ENCODE measurements around the gene MARF1. TPM values are rescaled to one million over a fixed set of nuclear protein-coding genes. Genes with fewer than 3 reads are reported as not detected.
A peak's percentile ranks its signal among the peaks of the same experiment; 100 is the strongest.

The MARF1 gene
- total and polyA plus RNA-seq, 9 of the 15 experiments (the other 6 are each of a cell fraction or from before 2014, with no cell fraction given) = 4.7 to 33.2 (median 11.7) TPM

- TF ChIP-seq, protein P1, sequence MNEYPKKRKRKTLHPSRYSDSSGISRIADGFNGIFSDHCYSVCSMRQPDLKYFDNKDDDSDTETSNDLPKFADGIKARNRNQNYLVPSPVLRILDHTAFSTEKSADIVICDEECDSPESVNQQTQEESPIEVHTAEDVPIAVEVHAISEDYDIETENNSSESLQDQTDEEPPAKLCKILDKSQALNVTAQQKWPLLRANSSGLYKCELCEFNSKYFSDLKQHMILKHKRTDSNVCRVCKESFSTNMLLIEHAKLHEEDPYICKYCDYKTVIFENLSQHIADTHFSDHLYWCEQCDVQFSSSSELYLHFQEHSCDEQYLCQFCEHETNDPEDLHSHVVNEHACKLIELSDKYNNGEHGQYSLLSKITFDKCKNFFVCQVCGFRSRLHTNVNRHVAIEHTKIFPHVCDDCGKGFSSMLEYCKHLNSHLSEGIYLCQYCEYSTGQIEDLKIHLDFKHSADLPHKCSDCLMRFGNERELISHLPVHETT (CRISPR knock-in tag; conservative IDR thresholded peaks at IDR 0.05 in 1 of 2, IDR thresholded peaks at IDR 0.05 in 1 of 2) = no peak
- TF ChIP-seq ZNF668 (CRISPR knock-in tag; IDR thresholded peaks at IDR 0.05) = no peak
- TF ChIP-seq, protein P2, sequence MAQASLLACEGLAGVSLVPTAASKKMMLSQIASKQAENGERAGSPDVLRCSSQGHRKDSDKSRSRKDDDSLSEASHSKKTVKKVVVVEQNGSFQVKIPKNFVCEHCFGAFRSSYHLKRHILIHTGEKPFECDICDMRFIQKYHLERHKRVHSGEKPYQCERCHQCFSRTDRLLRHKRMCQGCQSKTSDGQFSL (CRISPR knock-in tag; IDR thresholded peaks at IDR 0.05) = no peak
- TF ChIP-seq, protein P2 (tag; IDR thresholded peaks at IDR 0.05) = no peak
- no peak for TF ChIP-seq ETV1 (tag; conservative IDR thresholded peaks at IDR 0.05; ENCODE audit: low read depth)
- no peak for TF ChIP-seq EGR1 (conservative IDR thresholded peaks at IDR 0.05)
- TF ChIP-seq, protein P3, sequence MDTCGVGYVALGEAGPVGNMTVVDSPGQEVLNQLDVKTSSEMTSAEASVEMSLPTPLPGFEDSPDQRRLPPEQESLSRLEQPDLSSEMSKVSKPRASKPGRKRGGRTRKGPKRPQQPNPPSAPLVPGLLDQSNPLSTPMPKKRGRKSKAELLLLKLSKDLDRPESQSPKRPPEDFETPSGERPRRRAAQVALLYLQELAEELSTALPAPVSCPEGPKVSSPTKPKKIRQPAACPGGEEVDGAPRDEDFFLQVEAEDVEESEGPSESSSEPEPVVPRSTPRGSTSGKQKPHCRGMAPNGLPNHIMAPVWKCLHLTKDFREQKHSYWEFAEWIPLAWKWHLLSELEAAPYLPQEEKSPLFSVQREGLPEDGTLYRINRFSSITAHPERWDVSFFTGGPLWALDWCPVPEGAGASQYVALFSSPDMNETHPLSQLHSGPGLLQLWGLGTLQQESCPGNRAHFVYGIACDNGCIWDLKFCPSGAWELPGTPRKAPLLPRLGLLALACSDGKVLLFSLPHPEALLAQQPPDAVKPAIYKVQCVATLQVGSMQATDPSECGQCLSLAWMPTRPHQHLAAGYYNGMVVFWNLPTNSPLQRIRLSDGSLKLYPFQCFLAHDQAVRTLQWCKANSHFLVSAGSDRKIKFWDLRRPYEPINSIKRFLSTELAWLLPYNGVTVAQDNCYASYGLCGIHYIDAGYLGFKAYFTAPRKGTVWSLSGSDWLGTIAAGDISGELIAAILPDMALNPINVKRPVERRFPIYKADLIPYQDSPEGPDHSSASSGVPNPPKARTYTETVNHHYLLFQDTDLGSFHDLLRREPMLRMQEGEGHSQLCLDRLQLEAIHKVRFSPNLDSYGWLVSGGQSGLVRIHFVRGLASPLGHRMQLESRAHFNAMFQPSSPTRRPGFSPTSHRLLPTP (IDR thresholded peaks at IDR 0.05; ENCODE audit: borderline replicate concordance, extremely low read depth, insufficient read length) = no peak
- TF ChIP-seq POLR3G (IDR thresholded peaks at IDR 0.05; ENCODE audit: extremely low read depth, insufficient read length, insufficient replicate concordance) = no peak
- no peak for TF ChIP-seq RBM39 (optimal IDR thresholded peaks at IDR 0.05; ENCODE audit: low read depth, low read length)
- TF ChIP-seq ZFP1 (CRISPR knock-in tag; IDR thresholded peaks at IDR 0.05) = no peak
- TF ChIP-seq NCOA6 (IDR thresholded peaks at IDR 0.05) = no peak
- no peak for TF ChIP-seq NFATC3 (IDR thresholded peaks at IDR 0.05)
- no peak for TF ChIP-seq TAF1 (IDR thresholded peaks at IDR 0.05; ENCODE audit: control insufficient read depth, extremely low read depth, insufficient read depth, low read length, severe bottlenecking)
- TF ChIP-seq, protein P4, sequence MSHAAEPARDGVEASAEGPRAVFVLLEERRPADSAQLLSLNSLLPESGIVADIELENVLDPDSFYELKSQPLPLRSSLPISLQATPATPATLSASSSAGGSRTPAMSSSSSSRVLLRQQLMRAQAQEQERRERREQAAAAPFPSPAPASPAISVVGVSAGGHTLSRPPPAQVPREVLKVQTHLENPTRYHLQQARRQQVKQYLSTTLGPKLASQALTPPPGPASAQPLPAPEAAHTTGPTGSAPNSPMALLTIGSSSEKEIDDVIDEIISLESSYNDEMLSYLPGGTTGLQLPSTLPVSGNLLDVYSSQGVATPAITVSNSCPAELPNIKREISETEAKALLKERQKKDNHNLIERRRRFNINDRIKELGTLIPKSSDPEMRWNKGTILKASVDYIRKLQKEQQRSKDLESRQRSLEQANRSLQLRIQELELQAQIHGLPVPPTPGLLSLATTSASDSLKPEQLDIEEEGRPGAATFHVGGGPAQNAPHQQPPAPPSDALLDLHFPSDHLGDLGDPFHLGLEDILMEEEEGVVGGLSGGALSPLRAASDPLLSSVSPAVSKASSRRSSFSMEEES (CRISPR knock-in tag; IDR thresholded peaks at IDR 0.05) = peak; percentile 57; the same call in 1 of the 2 replicates
- TF ChIP-seq ZNF408 (CRISPR knock-in tag; IDR thresholded peaks at IDR 0.05; ENCODE audit: low read depth) = no peak
- TF ChIP-seq LEF1 (IDR thresholded peaks at IDR 0.05) = no peak
- TF ChIP-seq ZNF146 (CRISPR knock-in tag; IDR thresholded peaks at IDR 0.05; ENCODE audit: unreplicated experiment) = no peak
- no peak for TF ChIP-seq HDAC3 (IDR thresholded peaks at IDR 0.05; ENCODE audit: borderline replicate concordance, partially characterized antibody)
- no peak for TF ChIP-seq ZBTB26 (CRISPR knock-in tag; IDR thresholded peaks at IDR 0.05)
- TF ChIP-seq SMARCA5 (IDR thresholded peaks at IDR 0.05) = peak; percentile 95
These were observed 999 bp downstream of the MARF1 start (continued) for GRCh38 chr16:15641753-15642556.
